Tibial nerve (tissue), 4 donors: Measurements from ENCODE around the gene ACTR6. TPM values are rescaled to one million over a fixed set of nuclear protein-coding genes. Genes with fewer than 3 reads are reported as not detected.
A peak's percentile ranks its signal among the peaks of the same experiment; 100 is the strongest.

Experiments
- DNase-seq, 2 donors: peaks; one replicate each; pipeline ENCODE4 v3.0.0-alpha.2; 2019; ENCODE audit warnings: low spot score in 2 of 2
- H3K27ac ChIP-seq, 4 donors: fragments of 200-600 bp; sonication (generic) in 3 of 4; one replicate each; pipeline ENCODE4 v1.5.1; 2017 to 2019; ENCODE audit warnings: mild to moderate bottlenecking in 1 of 4
- H3K27me3 ChIP-seq, 2 donors: fragments of 200-600 bp; sonication (generic) in 1 of 2; one replicate each; pipeline versions ENCODE4 v1.5.1 to v1.6.0; 2017 to 2019
- H3K36me3 ChIP-seq, 3 donors: fragments of 200-600 bp; sonication (generic); one replicate each; pipeline ENCODE4 v1.5.1; 2018 to 2019
- H3K4me1 ChIP-seq, 4 donors: fragments of 200-600 bp; sonication (generic) in 3 of 4; one replicate each; pipeline ENCODE4 v1.5.1; 2017 to 2019
- H3K4me3 ChIP-seq, 4 donors: fragments of 200-600 bp; sonication (generic) in 3 of 4; one replicate each; pipeline ENCODE4 v1.5.1; 2017 to 2019; ENCODE audit warnings: mild to moderate bottlenecking in 1 of 4, moderate library complexity in 1 of 4
- H3K9me3 ChIP-seq, 4 donors: fragments of 200-600 bp; sonication (generic) in 3 of 4; one replicate each; pipeline ENCODE4 v1.5.1; 2017 to 2019
- CTCF ChIP-seq, 5 experiments: fragments of 200-600 bp in 3 of 5; fragments of 450-650 bp in 2 of 5; sonication (generic) in 3 of 5; IDR thresholded peaks; one replicate each; pipeline ENCODE4 v1.5.1; 2016 to 2019; ENCODE audit warnings: antibody characterized with exemption in 5 of 5, mild to moderate bottlenecking in 3 of 5, moderate library complexity in 2 of 5
- EP300 ChIP-seq, 2 donors: sonication (generic); formaldehyde crosslinking; IDR thresholded peaks; one replicate each; pipeline ENCODE4 v1.6.1; 2017; ENCODE audit warnings: antibody characterized with exemption in 2 of 2, mild to moderate bottlenecking in 1 of 2
- POLR2A ChIP-seq, 2 donors: fragments of 450-650 bp; IDR thresholded peaks; one replicate each; pipeline ENCODE4 v1.6.1; 2017; ENCODE audit warnings: antibody characterized with exemption in 2 of 2, mild to moderate bottlenecking in 2 of 2, moderate library complexity in 2 of 2
- WGBS, 2 donors: methylation state at CpG; one replicate each; pipeline ENCODE4 v1.1.5; 2018; 5-methylcytosine and 5-hydroxymethylcytosine counted together
- total RNA-seq, 4 donors: library from RNA; depleted of rRNA; stranded (reverse); fragments of >200 nt; gene quantifications; one replicate each; pipeline ENCODE4 v1.1.0, GENCODE V29; 2016

The ACTR6 gene
- total RNA-seq = 10 to 100 TPM; 11.1 to 19.5 (median 15.5) TPM

- peak within 1 kb of the TSS; percentile 28 to 90 (median 80) for H3K27ac ChIP-seq
- peaks cover 0 to 35% (median 11%) of the 10 kb centered on the region in 4 donors for H3K4me1 ChIP-seq
- H3K9me3 ChIP-seq = no peaks in the 10 kb centered on the region
- peaks cover 0 to 7% (median 0%) of the 10 kb centered on the region in 3 donors for H3K36me3 ChIP-seq
- peak; percentile 89 to 97 for DNase-seq
- H3K27me3 ChIP-seq = no peaks in the 10 kb centered on the region
- peak within 1 kb of the TSS; percentile 62 to 80 (median 69) for H3K4me3 ChIP-seq
- TF ChIP-seq CTCF (IDR thresholded peaks at IDR 0.05) (peak in 3 of 5 experiments; percentile 12 to 25 (median 14)), EP300 (IDR thresholded peaks at IDR 0.05) (peak in 1 of 2 donors; percentile 89), POLR2A (IDR thresholded peaks at IDR 0.05) (peak; percentile 37 to 68)
- 0 to 1% methylated on average over 38 of the region's 38 CpGs for WGBS, 2 donors
Measured at GRCh38 chr12:100200463-100201181, at the start of gene ACTR6. Gene ACTR6 (plus strand): TSS chr12:100200815. CDS start chr12:100200852, 37 bp downstream.

- TF ChIP-seq POLR2A (IDR thresholded peaks at IDR 0.05) = no peak
- WGBS, 2 donors = 92 to 94% methylated on average over 2 of the region's 2 CpGs
- H3K9me3 ChIP-seq = no peaks in the 10 kb centered on the region
- H3K4me1 ChIP-seq = no peaks in the 10 kb centered on the region
- H3K27ac ChIP-seq = no peak overlapping the region
- no peak overlapping the region for H3K4me3 ChIP-seq
- no peak for DNase-seq
- no peaks in the 10 kb centered on the region for H3K36me3 ChIP-seq
- H3K27me3 ChIP-seq = no peaks in the 10 kb centered on the region
Measured at GRCh38 chr12:100151769-100152168, 48.8 kb upstream of the ACTR6 start.

GRCh38 chr12:100153131-100153530, 47.5 kb upstream of the ACTR6 start:
- Histone ChIP-seq H3K9me3 (no peaks in the 10 kb centered on the region), H3K4me1 (no peaks in the 10 kb centered on the region), H3K27ac (no peak overlapping the region), H3K4me3 (no peak overlapping the region), H3K27me3 (no peaks in the 10 kb centered on the region), H3K36me3 (no peaks in the 10 kb centered on the region)
- 89 to 94% methylated on average over 9 to 10 of the region's 10 CpGs for WGBS, 2 donors
- no peak for DNase-seq
- TF ChIP-seq CTCF (IDR thresholded peaks at IDR 0.05) = no peak
- TF ChIP-seq POLR2A (IDR thresholded peaks at IDR 0.05) = no peak
- no peak for TF ChIP-seq EP300 (IDR thresholded peaks at IDR 0.05)

GRCh38 chr12:100154474-100155247, 46.0 kb upstream of the ACTR6 start:
- Histone ChIP-seq H3K9me3 (no peaks in the 10 kb centered on the region), H3K4me1 (no peaks in the 10 kb centered on the region), H3K4me3 (no peak overlapping the region), H3K27ac (no peak overlapping the region), H3K36me3 (no peaks in the 10 kb centered on the region), H3K27me3 (no peaks in the 10 kb centered on the region)
- peak; percentile 38 to 70 for DNase-seq
- TF ChIP-seq CTCF (IDR thresholded peaks at IDR 0.05) = peak; percentile 58 to 74 (median 65)
- no peak for TF ChIP-seq POLR2A (IDR thresholded peaks at IDR 0.05)
- TF ChIP-seq EP300 (IDR thresholded peaks at IDR 0.05) = no peak
- WGBS, 2 donors = 68 to 70% methylated on average over 15 of the region's 15 CpGs

GRCh38 chr12:100156731-100157426, 43.7 kb upstream of the ACTR6 start:
- Histone ChIP-seq H3K36me3 (no peaks in the 10 kb centered on the region), H3K4me1 (no peaks in the 10 kb centered on the region), H3K27me3 (no peaks in the 10 kb centered on the region), H3K4me3 (no peak overlapping the region), H3K27ac (no peak overlapping the region), H3K9me3 (no peaks in the 10 kb centered on the region)
- 74 to 77% methylated on average over 8 to 11 of the region's 11 CpGs for WGBS, 2 donors
- no peak for DNase-seq
- TF ChIP-seq POLR2A (IDR thresholded peaks at IDR 0.05) (no peak), EP300 (IDR thresholded peaks at IDR 0.05) (no peak), CTCF (IDR thresholded peaks at IDR 0.05) (no peak)
